ENCODE data around the gene MATK.

DNA sequence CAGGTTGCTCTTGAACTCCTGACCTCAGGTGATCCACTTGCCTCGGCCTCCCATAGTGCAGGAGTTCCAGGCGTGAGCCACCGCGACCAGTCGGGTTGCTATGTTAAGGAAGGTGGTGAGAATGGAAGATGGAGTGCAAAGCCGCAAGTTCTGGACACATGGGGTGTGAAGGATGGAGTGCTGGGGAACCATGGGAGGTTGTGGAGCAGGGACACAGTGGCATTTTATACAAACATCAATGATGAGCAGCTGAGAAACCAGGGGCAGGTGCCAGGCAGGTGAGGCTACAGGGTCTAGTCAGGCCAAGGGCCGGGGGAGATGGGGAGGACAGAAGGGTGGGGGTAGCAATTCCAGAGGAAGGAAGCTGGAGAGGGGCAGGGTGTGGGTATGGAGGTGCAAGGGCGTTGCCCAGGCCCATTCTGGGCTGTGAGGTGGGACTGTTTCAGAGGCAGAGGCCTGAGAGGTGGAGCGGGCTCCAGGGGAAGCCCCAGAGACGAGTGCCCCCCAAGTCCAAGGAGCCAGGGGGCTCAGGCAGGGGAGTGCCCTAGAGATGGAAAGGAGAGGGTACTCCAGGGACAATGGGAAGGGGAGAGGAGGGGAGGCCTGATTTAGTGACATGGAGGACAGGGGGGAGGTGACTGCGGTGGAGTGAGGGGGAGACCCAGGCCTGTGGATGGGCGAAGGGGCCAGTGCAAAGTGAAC is 12.2 kb downstream of the MATK start:
- TF ChIP-seq, protein P1, sequence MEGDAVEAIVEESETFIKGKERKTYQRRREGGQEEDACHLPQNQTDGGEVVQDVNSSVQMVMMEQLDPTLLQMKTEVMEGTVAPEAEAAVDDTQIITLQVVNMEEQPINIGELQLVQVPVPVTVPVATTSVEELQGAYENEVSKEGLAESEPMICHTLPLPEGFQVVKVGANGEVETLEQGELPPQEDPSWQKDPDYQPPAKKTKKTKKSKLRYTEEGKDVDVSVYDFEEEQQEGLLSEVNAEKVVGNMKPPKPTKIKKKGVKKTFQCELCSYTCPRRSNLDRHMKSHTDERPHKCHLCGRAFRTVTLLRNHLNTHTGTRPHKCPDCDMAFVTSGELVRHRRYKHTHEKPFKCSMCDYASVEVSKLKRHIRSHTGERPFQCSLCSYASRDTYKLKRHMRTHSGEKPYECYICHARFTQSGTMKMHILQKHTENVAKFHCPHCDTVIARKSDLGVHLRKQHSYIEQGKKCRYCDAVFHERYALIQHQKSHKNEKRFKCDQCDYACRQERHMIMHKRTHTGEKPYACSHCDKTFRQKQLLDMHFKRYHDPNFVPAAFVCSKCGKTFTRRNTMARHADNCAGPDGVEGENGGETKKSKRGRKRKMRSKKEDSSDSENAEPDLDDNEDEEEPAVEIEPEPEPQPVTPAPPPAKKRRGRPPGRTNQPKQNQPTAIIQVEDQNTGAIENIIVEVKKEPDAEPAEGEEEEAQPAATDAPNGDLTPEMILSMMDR (IDR thresholded peaks at IDR 0.05) = no peak
- no peak for TF ChIP-seq POLR2AphosphoS5 (IDR thresholded peaks at IDR 0.05; ENCODE audit: low read depth, low read length)

Data from Panc1 (cell line).